H9 (cell line): ENCODE measurements around the gene MTRF1. TPM values are rescaled to one million over a fixed set of nuclear protein-coding genes. Genes with fewer than 3 reads are reported as not detected.

Source experiments
- DNase-seq: peaks from one replicate; pipeline ENCODE4 v3.0.0-alpha.2; 2017
- H2AFZ ChIP-seq: one replicate; pipeline ENCODE4 v1.6.1; 2013; ENCODE audit warnings: mild to moderate bottlenecking, low read length, control low read depth, moderate library complexity
- H2AK5ac ChIP-seq: 2 replicates; pipeline ENCODE4 v1.6.1; 2013; ENCODE audit warnings: low read length, control low read depth, mixed read lengths; ENCODE audit not compliant: insufficient read length
- H2BK120ac ChIP-seq: one replicate; pipeline ENCODE4 v1.6.1; 2013; ENCODE audit warnings: low read depth, mild to moderate bottlenecking, low read length, control low read depth, inconsistent platforms; ENCODE audit not compliant: poor library complexity, severe bottlenecking
- H2BK12ac ChIP-seq: 2 replicates; pipeline ENCODE4 v1.6.1; 2013; ENCODE audit warnings: low read length, control low read depth, mixed read lengths, low read depth; ENCODE audit not compliant: insufficient read length
- H2BK15ac ChIP-seq: 2 replicates; pipeline ENCODE4 v1.6.1; 2013; ENCODE audit warnings: low read depth, low read length, control low read depth
- H2BK20ac ChIP-seq: one replicate; pipeline ENCODE4 v1.6.1; 2013; ENCODE audit warnings: low read depth, mild to moderate bottlenecking, low read length, control low read depth, inconsistent platforms; ENCODE audit not compliant: poor library complexity, severe bottlenecking
- H2BK5ac ChIP-seq: 2 replicates; pipeline ENCODE4 v1.6.1; 2013; ENCODE audit warnings: low read length, control low read depth, mixed read lengths; ENCODE audit not compliant: insufficient read length
- H3K14ac ChIP-seq: 2 replicates; pipeline ENCODE4 v1.6.1; 2013; ENCODE audit warnings: low read length, control low read depth; ENCODE audit not compliant: insufficient read depth
- H3K18ac ChIP-seq: 2 replicates; pipeline ENCODE4 v1.6.1; 2013; ENCODE audit warnings: low read depth, mild to moderate bottlenecking, mixed read lengths, low read length, control low read depth; ENCODE audit not compliant: insufficient read length
- H3K23ac ChIP-seq: 2 replicates; pipeline ENCODE4 v1.6.1; 2013; ENCODE audit warnings: low read length, control low read depth, mixed read lengths, low read depth; ENCODE audit not compliant: insufficient read length
- H3K23me2 ChIP-seq: 2 replicates; pipeline ENCODE4 v1.6.1; 2013; ENCODE audit warnings: low read depth, mild to moderate bottlenecking, mixed read lengths, low read length, control low read depth; ENCODE audit not compliant: insufficient read length, poor library complexity, severe bottlenecking
- H3K27ac ChIP-seq: 2 replicates; pipeline ENCODE4 v1.5.1; 2013; ENCODE audit warnings: low read length, control low read depth, mixed read lengths, low read depth; ENCODE audit not compliant: insufficient read length
- H3K27me3 ChIP-seq: 2 replicates; pipeline ENCODE4 v1.6.1; 2013; ENCODE audit warnings: low read length, control low read depth, inconsistent platforms; ENCODE audit not compliant: insufficient read depth
- H3K4ac ChIP-seq: 2 replicates; pipeline ENCODE4 v1.6.1; 2013; ENCODE audit warnings: low read depth, mild to moderate bottlenecking, control low read depth, inconsistent platforms, low read length, moderate library complexity
- H3K4me1 ChIP-seq: 2 replicates; pipeline ENCODE4 v1.6.1; 2013; ENCODE audit warnings: low read length, control low read depth, inconsistent platforms; ENCODE audit not compliant: insufficient read depth
- H3K4me2 ChIP-seq: 2 replicates; pipeline ENCODE4 v1.6.1; 2013; ENCODE audit warnings: low read length, control low read depth, mixed read lengths; ENCODE audit not compliant: insufficient read length, insufficient read depth
- H3K56ac ChIP-seq: 2 replicates; pipeline ENCODE4 v1.6.1; 2013; ENCODE audit warnings: low read depth, mild to moderate bottlenecking, mixed read lengths, low read length, control low read depth; ENCODE audit not compliant: insufficient read length
- H3K79me1 ChIP-seq: 2 replicates; pipeline ENCODE4 v1.6.1; 2013; ENCODE audit warnings: low read depth, mild to moderate bottlenecking, moderate library complexity, low read length, control low read depth, inconsistent platforms; ENCODE audit not compliant: insufficient read depth, poor library complexity, severe bottlenecking
- H3K79me2 ChIP-seq: 2 replicates; pipeline ENCODE4 v1.6.1; 2013; ENCODE audit warnings: low read length, control low read depth, inconsistent platforms; ENCODE audit not compliant: insufficient read depth
- H3K9ac ChIP-seq: 2 replicates; pipeline ENCODE4 v1.6.1; 2013; ENCODE audit warnings: low read length, control low read depth, mixed read lengths; ENCODE audit not compliant: insufficient read length; ENCODE audit errors: extremely low read depth
- H3K9me3 ChIP-seq: one replicate; pipeline ENCODE4 v1.6.1; 2013; ENCODE audit warnings: low read depth, low read length, inconsistent platforms; ENCODE audit not compliant: control insufficient read depth
- H3T11ph ChIP-seq: one replicate; pipeline ENCODE4 v1.6.1; 2013; ENCODE audit warnings: mild to moderate bottlenecking, low read length, control low read depth, inconsistent platforms
- H4K20me1 ChIP-seq: one replicate; pipeline ENCODE4 v1.6.1; 2013; ENCODE audit not compliant: control insufficient read depth, insufficient read length, insufficient read depth
- H4K5ac ChIP-seq: 2 replicates; pipeline ENCODE4 v1.6.1; 2013; ENCODE audit warnings: low read depth, mild to moderate bottlenecking, mixed read lengths, low read length, control low read depth; ENCODE audit not compliant: insufficient read length
- H4K8ac ChIP-seq: replicated peaks from 2 replicates; pipeline ENCODE4 v1.6.1; 2013; ENCODE audit warnings: low read length, control low read depth, mixed read lengths, low read depth; ENCODE audit not compliant: insufficient read length
- H4K91ac ChIP-seq: 2 replicates; pipeline ENCODE4 v1.6.1; 2013; ENCODE audit warnings: low read depth, mild to moderate bottlenecking, moderate library complexity, mixed read lengths, low read length, control low read depth; ENCODE audit not compliant: insufficient read length
- H3K27ac Mint-ChIP-seq, 3 experiments: 2 replicates in 2 of 3; 3 replicates in 1 of 3; pipeline ENCODE4 v1.8.0; 2020 to 2021; ENCODE audit warnings: mixed read lengths in 3 of 3, mild to moderate bottlenecking in 1 of 3, moderate library complexity in 1 of 3
- H3K27me3 Mint-ChIP-seq: 2 replicates; pipeline ENCODE4 v1.8.0; 2021; ENCODE audit warnings: low read depth, mild to moderate bottlenecking, moderate library complexity, mixed read lengths
- H3K36me3 Mint-ChIP-seq, 3 experiments: 2 replicates in 2 of 3; 3 replicates in 1 of 3; pipeline ENCODE4 v1.8.0; 2020 to 2021; ENCODE audit warnings: low read depth in 3 of 3, mixed read lengths in 3 of 3; ENCODE audit not compliant: insufficient read depth in 1 of 3
- H3K4me1 Mint-ChIP-seq, 2 experiments: 2 replicates each; pipeline ENCODE4 v1.8.0; 2020; ENCODE audit warnings: mixed read lengths in 2 of 2
- H3K4me3 Mint-ChIP-seq, 2 experiments: 2 replicates in 1 of 2; 3 replicates in 1 of 2; pipeline ENCODE4 v1.8.0; 2020 to 2021; ENCODE audit warnings: mild to moderate bottlenecking in 2 of 2, mixed read lengths in 2 of 2, moderate library complexity in 1 of 2
- H3K9me3 Mint-ChIP-seq, 2 experiments: 2 replicates in 1 of 2; 3 replicates in 1 of 2; pipeline ENCODE4 v1.8.0; 2020; ENCODE audit warnings: mild to moderate bottlenecking in 2 of 2, mixed read lengths in 2 of 2, moderate library complexity in 1 of 2
- CTCF ChIP-seq: fragments of 200-600 bp; sonication (generic); conservative IDR thresholded peaks from 3 replicates; pipeline ENCODE4 v1.8.0; 2021; ENCODE audit warnings: antibody characterized with exemption, mild to moderate bottlenecking
- WGBS: extraction: QIAGEN DNeasy Blood & Tissue Kit; methylation state at CpG from one replicate; pipeline ENCODE4 v1.1.7; 2013; ENCODE audit warnings: missing lambda C conversion rate, low lambda C conversion rate, mixed read lengths; ENCODE audit not compliant: insufficient read length; ENCODE audit errors: extremely low coverage; 5-methylcytosine and 5-hydroxymethylcytosine counted together
- total RNA-seq: library from RNA; stranded (reverse); gene quantifications from 2 replicates; pipeline ENCODE4 v1.2.1, GENCODE V29; 2021

Gene MTRF1
- total RNA-seq, 1 experiment from 2014 or later = 16.2 TPM

GRCh38 chr13:41259875-41260501 lies 3.4 kb downstream of the MTRF1 start:
- Histone ChIP-seq H3K27ac (no peak overlapping the region), H4K8ac (no peak overlapping the region), H3T11ph (no peak overlapping the region), H2BK5ac (no peak overlapping the region), H2AK5ac (no peak overlapping the region), H3K79me2 (no peaks in the 10 kb centered on the region), H3K23me2 (no peaks in the 10 kb centered on the region), H2AFZ (no peak overlapping the region), H3K14ac (no peak overlapping the region), H2BK20ac (no peak overlapping the region), H3K18ac (no peak overlapping the region), H3K79me1 (no peaks in the 10 kb centered on the region), H3K9ac (no peak overlapping the region), H3K9me3 (no peaks in the 10 kb centered on the region), H4K20me1 (no peaks in the 10 kb centered on the region), H2BK15ac (no peak overlapping the region), H3K4me2 (no peak overlapping the region), H3K4ac (no peak overlapping the region), H3K56ac (no peak overlapping the region), H3K27me3 (no peaks in the 10 kb centered on the region), H4K91ac (no peak overlapping the region), H3K23ac (no peak overlapping the region), H2BK120ac (no peak overlapping the region), H2BK12ac (no peak overlapping the region), H3K4me1 (no peaks in the 10 kb centered on the region), H4K5ac (no peak overlapping the region)
- no peak for TF ChIP-seq CTCF
- Mint-ChIP-seq H3K4me3 (no peak overlapping the region), H3K36me3 (peaks cover 15 to 52% (median 50%) of the 10 kb centered on the region in 3 experiments), H3K9me3 (peaks cover 2% of the 10 kb centered on the region in 2 experiments; a peak in 1 of 5 replicates), H3K4me1 (peaks cover 0 to 7% of the 10 kb centered on the region in 2 experiments; a peak in 2 of 4 replicates), H3K27ac (no peak overlapping the region), H3K27me3 (no peaks in the 10 kb centered on the region)
- no CpG with 5 or more reads among the region's 6 CpGs for WGBS
- no peak for DNase-seq
